PC-3 (cell line): ENCODE measurements around the gene CC2D2A. TPM values are rescaled to one million over a fixed set of nuclear protein-coding genes. Genes with fewer than 3 reads are reported as not detected.
A peak's percentile ranks its signal among the peaks of the same experiment; 100 is the strongest.

Experiments used
- ATAC-seq: fragments of 200-7000 bp; cut with Tn5 transposase; 2 replicates; pipeline ENCODE4 v1.9.1; 2020; ENCODE audit warnings: mild to moderate bottlenecking, moderate library complexity
- BruUV-seq: library from RNA; stranded (reverse); fragments of 400-500 nt; replicated peaks from 2 replicates; lab custom pipeline; 2021; lab: Mats Ljungman, UMichigan
- CTCF ChIA-PET: fragments of 300-600 bp; sonication (Branson Sonifier 250); formaldehyde crosslinking; loops from one replicate; lab custom pipeline; 2022; ENCODE audit warnings: antibody characterized with exemption; lab: Charles Lee
- POLR2A ChIA-PET: fragments of 300-600 bp; sonication (Branson Sonifier 250); formaldehyde crosslinking; loops from one replicate; lab custom pipeline; 2022; ENCODE audit warnings: antibody characterized with exemption; ENCODE audit not compliant: unreplicated experiment; lab: Charles Lee
- DNase-seq: peaks from one replicate; pipeline ENCODE4 v3.0.0-alpha.2; 2015
- H2AFZ ChIP-seq: fragments of 300-600 bp; sonication (generic); 2 replicates; pipeline ENCODE4 v1.6.0; 2016; ENCODE audit warnings: antibody characterized with exemption, low read length
- H3F3A ChIP-seq: fragments of 300-600 bp; sonication (generic); one replicate; pipeline ENCODE4 v1.6.0; 2017; ENCODE audit warnings: antibody characterized with exemption, low read length, control low read depth, mild to moderate bottlenecking; ENCODE audit not compliant: unreplicated experiment
- H3K27ac ChIP-seq: fragments of 300-600 bp; sonication (generic); 2 replicates; pipeline ENCODE4 v1.5.1; 2016; ENCODE audit warnings: mild to moderate bottlenecking, low read length
- H3K27me3 ChIP-seq: fragments of 300-600 bp; sonication (generic); 2 replicates; pipeline ENCODE4 v1.6.1; 2016; ENCODE audit warnings: low read length, mixed read lengths
- H3K36me3 ChIP-seq: fragments of 300-600 bp; sonication (generic); 2 replicates; pipeline ENCODE4 v1.6.1; 2016; ENCODE audit warnings: low read depth, mixed run types, low read length, mixed read lengths
- H3K4me1 ChIP-seq: fragments of 300-600 bp; sonication (generic); 2 replicates; pipeline ENCODE4 v1.5.1; 2016; ENCODE audit warnings: low read length; ENCODE audit not compliant: insufficient read depth
- H3K4me2 ChIP-seq: fragments of 300-600 bp; sonication (generic); 2 replicates; pipeline ENCODE4 v1.6.0; 2016; ENCODE audit warnings: low read length
- H3K4me3 ChIP-seq: fragments of 300-600 bp; sonication (generic); 2 replicates; pipeline ENCODE4 v1.5.1; 2016; ENCODE audit warnings: mild to moderate bottlenecking, low read length, mixed read lengths
- H3K79me2 ChIP-seq: fragments of 300-600 bp; sonication (generic); 2 replicates; pipeline ENCODE4 v1.6.1; 2017; ENCODE audit warnings: low read length, mixed read lengths
- H3K9ac ChIP-seq: fragments of 300-600 bp; sonication (generic); 2 replicates; pipeline ENCODE4 v1.6.0; 2016; ENCODE audit warnings: mild to moderate bottlenecking, low read length
- H3K9me2 ChIP-seq: fragments of 300-600 bp; sonication (generic); replicated peaks from 2 replicates; pipeline ENCODE4 v1.6.1; 2016; ENCODE audit warnings: mixed run types, low read length, mixed read lengths
- H3K9me3 ChIP-seq: fragments of 300-600 bp; sonication (generic); 2 replicates; pipeline ENCODE4 v1.6.1; 2016; ENCODE audit warnings: low read length, mixed read lengths
- H4K20me1 ChIP-seq: fragments of 300-600 bp; sonication (generic); 2 replicates; pipeline ENCODE4 v1.6.1; 2016; ENCODE audit warnings: low read length, mixed read lengths
- EZH2 ChIP-seq: fragments of 300-600 bp; sonication (generic); IDR thresholded peaks from one replicate; pipeline ENCODE4 v1.6.1; 2017; ENCODE audit warnings: antibody characterized with exemption, mild to moderate bottlenecking, low read length; ENCODE audit not compliant: unreplicated experiment
- EZH2phosphoT487 ChIP-seq: fragments of 300-600 bp; sonication (generic); IDR thresholded peaks from 2 replicates; pipeline ENCODE4 v1.6.1; 2018; ENCODE audit warnings: mild to moderate bottlenecking, antibody characterized with exemption, low read length, borderline replicate concordance
- intact Hi-C: fragments of 100-400 bp; cut with micrococcal nuclease; formaldehyde crosslinking; loops from 2 replicates; pipeline ENCODE4 v1.9.0; 2023
- total RNA-seq: library from RNA; depleted of rRNA; stranded (reverse); fragments of >200 nt; gene quantifications from 2 replicates; pipeline ENCODE4 v1.2.3, GENCODE V29; 2014
- TF ChIP-seq, protein P1 (sequence below): fragments of 300-600 bp; sonication (generic); conservative IDR thresholded peaks from 2 replicates; pipeline ENCODE4 v1.5.1; 2017; ENCODE audit warnings: antibody characterized with exemption, low read depth, mild to moderate bottlenecking, low read length

CC2D2A gene
- total RNA-seq, 1 experiment from 2014 or later: 13.4 TPM

DNA sequence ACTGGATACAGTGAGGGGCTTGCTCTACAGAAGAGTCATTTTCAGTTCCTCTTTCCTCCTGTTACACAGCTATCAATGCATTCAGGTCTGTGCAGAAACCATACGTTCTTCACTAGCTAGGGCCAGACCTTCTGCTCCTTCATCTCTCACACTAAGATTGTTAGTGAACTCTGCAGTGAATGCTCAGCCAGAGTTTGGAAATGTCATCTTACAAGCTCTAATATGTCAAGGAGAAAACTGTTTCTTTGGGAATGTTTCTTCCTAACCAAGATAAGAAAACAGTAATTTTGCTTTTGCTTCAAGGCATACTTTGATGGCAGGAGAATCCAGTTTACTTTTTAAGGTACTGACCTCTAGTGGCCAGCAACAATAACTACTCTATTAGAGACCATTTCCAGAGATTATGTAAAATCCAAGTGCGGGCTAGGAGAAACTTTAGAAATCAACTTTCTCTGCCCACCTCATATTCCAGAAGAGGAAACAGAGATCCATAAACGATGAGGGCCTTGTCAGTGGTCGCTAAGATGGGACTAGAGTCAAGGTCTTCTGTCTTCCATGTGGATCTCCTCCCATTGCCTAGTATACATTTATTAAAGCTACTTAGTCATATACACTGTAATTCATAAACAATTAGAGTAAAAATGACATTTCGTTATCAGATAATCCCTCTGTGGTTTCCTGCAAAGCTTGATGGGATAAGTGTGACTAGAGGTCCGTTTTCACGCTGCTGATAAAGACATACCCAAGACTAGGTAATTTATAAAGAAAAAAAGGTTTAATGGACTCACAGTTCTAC, 12.1 kb upstream of the CC2D2A start:
- CTCF ChIA-PET: no interaction called here
- Histone ChIP-seq H3F3A (no peaks in the 10 kb centered on the region), H3K9me2 (no peaks in the 10 kb centered on the region), H3K36me3 (no peaks in the 10 kb centered on the region), H2AFZ (0 out of 2 replicates have a peak overlapping the region, but pooled peaks have one; percentile 55), H3K27me3 (peaks cover 14% of the 10 kb centered on the region), H3K4me2 (no peak overlapping the region), H3K27ac (no peak overlapping the region), H3K4me1 (peaks cover 1% of the 10 kb centered on the region), H3K9me3 (no peaks in the 10 kb centered on the region), H3K4me3 (no peak overlapping the region), H4K20me1 (no peaks in the 10 kb centered on the region), H3K9ac (no peak overlapping the region), H3K79me2 (no peaks in the 10 kb centered on the region)
- intact Hi-C loops: loop anchor here (1.0 to 10.0 kb wide), 3 partner anchors 63 to 227 kb away; no protein-coding TSS in a partner anchor
- POLR2A ChIA-PET: no interaction called here
- peak; percentile 71 for ATAC-seq
- peak; percentile 46 for DNase-seq
- no TSS peak for BruUV-seq
- TF ChIP-seq, protein P1, sequence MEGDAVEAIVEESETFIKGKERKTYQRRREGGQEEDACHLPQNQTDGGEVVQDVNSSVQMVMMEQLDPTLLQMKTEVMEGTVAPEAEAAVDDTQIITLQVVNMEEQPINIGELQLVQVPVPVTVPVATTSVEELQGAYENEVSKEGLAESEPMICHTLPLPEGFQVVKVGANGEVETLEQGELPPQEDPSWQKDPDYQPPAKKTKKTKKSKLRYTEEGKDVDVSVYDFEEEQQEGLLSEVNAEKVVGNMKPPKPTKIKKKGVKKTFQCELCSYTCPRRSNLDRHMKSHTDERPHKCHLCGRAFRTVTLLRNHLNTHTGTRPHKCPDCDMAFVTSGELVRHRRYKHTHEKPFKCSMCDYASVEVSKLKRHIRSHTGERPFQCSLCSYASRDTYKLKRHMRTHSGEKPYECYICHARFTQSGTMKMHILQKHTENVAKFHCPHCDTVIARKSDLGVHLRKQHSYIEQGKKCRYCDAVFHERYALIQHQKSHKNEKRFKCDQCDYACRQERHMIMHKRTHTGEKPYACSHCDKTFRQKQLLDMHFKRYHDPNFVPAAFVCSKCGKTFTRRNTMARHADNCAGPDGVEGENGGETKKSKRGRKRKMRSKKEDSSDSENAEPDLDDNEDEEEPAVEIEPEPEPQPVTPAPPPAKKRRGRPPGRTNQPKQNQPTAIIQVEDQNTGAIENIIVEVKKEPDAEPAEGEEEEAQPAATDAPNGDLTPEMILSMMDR: peak; percentile 69
- TF ChIP-seq EZH2phosphoT487: no peak

DNA sequence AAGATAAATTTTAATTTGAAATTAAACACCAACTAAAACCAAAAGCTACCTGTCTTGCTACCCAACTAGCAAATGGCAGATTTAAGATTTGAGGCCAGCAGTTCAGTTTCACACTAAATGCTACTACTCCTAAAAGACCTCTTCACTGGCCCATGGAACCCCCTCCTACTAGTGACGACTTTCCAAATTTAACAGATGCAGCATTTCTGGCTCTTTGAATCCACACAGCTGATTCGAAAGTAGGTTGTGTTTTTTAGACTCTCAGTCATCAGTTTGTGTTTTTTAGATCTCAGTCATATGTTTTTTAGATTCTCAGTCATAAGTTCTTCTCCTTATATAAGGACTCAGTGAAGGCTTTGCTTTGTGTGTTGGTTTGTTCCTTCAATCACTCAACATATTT, 11.1 kb upstream of the CC2D2A start:
- peaks cover 14% of the 10 kb centered on the region for H3K27me3 ChIP-seq
- DNase-seq (no peak), ATAC-seq (no peak)
- no peaks in the 10 kb centered on the region for H4K20me1 ChIP-seq
- H3K9ac ChIP-seq: no peak overlapping the region
- no TSS peak for BruUV-seq
- H3K79me2 ChIP-seq: no peaks in the 10 kb centered on the region
- intact Hi-C loops: loop anchor here (10.0 kb wide), 1 partner anchor 64 kb away; no protein-coding TSS in a partner anchor
- ChIA-PET CTCF (no interaction called here), POLR2A (no interaction called here)
- H3K9me3 ChIP-seq: no peaks in the 10 kb centered on the region
- H3K27ac ChIP-seq: no peak overlapping the region
- no peaks in the 10 kb centered on the region for H3K36me3 ChIP-seq
- H3K9me2 ChIP-seq: no peaks in the 10 kb centered on the region
- no peak overlapping the region for H2AFZ ChIP-seq
- no peak overlapping the region for H3K4me2 ChIP-seq
- TF ChIP-seq EZH2: no peak
- no peaks in the 10 kb centered on the region for H3K4me1 ChIP-seq
- H3F3A ChIP-seq: no peaks in the 10 kb centered on the region
- H3K4me3 ChIP-seq: no peak overlapping the region

DNA sequence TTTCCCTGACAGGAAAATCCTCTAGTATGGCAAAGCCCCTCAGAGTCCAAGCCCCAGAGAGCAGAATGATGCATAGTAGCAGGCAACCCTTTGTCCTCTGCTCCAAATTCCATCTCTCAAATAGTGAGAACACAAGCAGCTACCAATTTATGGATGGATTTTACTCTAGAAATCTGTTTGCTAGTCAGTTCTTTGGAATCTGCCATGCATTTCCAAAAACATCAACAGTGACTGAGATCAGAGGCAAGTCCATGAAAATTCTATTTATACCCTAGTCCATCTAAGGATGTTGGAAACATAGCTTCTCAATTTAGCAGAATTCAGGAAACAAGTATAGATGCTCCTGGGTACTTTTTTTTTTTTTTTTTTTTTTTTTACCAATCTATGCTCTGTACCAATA, 10.0 kb upstream of the CC2D2A start:
- ChIA-PET CTCF (interaction anchor here (0.6 kb wide), 1 partner anchor 10 kb away, joined by 10 read pairs; the partner anchor contains the start of gene CC2D2A), POLR2A (no interaction called here)
- no TSS peak for BruUV-seq

More for the DNA sequence above, 10.0 kb upstream of the CC2D2A start:
- TF ChIP-seq, protein P1: no peak
- DNase-seq (no peak), ATAC-seq (no peak)
- no peaks in the 10 kb centered on the region for H3K4me1 ChIP-seq
- no peaks in the 10 kb centered on the region for H4K20me1 ChIP-seq
- no peaks in the 10 kb centered on the region for H3F3A ChIP-seq
- H3K9ac ChIP-seq: no peak overlapping the region
- H3K36me3 ChIP-seq: no peaks in the 10 kb centered on the region
- no peak overlapping the region for H3K27ac ChIP-seq
- H3K27me3 ChIP-seq: peaks cover 14% of the 10 kb centered on the region
- H2AFZ ChIP-seq: no peak overlapping the region
- no peak overlapping the region for H3K4me2 ChIP-seq
- intact Hi-C loops: loop anchor here (10.0 kb wide), 1 partner anchor 65 kb away; no protein-coding TSS in a partner anchor
- H3K9me3 ChIP-seq: no peaks in the 10 kb centered on the region
- H3K79me2 ChIP-seq: no peaks in the 10 kb centered on the region
- no peaks in the 10 kb centered on the region for H3K9me2 ChIP-seq
- no peak overlapping the region for H3K4me3 ChIP-seq
